HG03196 (cell line): ENCODE measurements around the gene USP14.

Source experiments
- ATAC-seq: cut with Tn5 transposase; IDR thresholded peaks from one replicate; pipeline ENCODE4 v1.9.1; 2021; ENCODE audit not compliant: unreplicated experiment

USP14 gene

GRCh38 chr18:159037-159652 lies 788 bp downstream of the USP14 start:
- ATAC-seq = no peak

DNA sequence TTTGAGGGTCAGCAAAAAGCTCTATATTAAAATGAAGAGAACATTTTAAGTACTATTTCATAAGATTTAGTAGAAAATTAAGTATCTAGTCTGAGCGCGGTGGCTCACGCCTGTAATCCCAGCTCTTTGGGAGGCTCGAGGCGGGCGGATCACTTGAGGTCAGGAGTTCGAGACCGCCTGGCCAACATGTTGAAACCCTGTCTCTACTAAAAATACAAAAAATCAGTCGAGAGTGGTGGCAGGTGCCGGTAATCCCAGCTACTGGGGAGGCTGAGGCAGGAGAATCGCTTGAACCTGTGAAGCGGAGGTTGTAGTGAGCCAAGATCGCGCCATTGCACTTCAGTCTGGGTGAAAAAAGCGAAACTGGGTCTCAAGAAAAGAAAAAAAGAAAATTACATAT lies 1.6 kb downstream of the USP14 start:
- ATAC-seq = no peak

DNA sequence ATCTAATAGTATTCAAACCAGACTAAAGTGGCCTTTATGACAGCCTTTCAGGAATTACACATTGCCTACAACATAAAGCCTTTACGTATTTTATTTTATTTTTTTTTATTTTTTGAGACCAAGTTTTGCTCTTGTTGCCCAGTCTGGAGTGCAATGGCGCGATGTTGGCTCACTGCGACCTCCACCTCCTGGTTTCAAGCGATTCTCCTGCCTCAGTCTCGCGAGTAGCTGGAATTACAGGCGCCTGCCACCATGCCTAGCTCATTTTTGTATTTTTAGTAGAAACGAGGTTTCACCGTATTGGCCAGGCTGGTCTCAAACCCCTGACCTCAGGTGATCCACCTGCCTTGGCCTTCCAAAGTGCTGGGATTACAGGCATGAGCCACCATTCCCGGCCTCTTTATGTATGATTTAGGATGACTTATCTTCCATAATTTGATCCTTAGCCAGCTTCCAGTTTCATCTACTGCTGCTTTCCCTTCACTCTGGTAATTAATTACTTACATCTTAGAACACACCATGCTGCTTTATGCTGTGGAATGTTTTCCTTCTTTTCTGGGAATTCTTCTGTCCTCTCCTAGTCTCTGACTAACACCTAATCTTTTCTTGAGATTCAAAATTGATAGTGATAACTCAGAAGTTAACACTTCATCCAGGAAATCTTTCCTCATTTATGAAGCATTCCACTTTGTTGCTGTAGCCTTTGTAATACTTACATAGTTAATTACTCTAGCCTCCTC lies 2.6 kb downstream of the USP14 start:
- no peak for ATAC-seq

- ATAC-seq = no peak
Measured at GRCh38 chr18:172361-172760, 14.0 kb downstream of the USP14 start.

DNA sequence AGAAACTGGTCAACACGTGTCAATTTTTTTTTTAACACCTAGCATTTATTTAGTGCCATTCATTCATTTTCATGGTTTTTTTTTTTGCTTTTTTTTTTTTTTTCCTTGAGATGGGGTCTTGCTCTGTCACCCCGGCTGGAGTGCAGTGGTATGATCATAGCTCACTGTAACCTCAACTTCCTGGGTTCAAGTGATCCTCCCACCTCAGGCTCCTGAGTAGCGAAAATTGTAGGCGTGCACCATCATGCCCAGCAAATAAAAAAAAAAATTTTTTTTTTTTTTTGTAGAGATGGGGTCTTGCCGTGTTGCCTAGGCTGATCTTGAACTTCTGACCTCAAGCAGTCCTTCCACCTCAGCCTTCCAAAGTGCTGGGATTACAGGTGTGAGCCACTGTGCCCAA lies 21.1 kb downstream of the USP14 start:
- ATAC-seq = no peak

GRCh38 chr18:181711-182110 lies 23.4 kb downstream of the USP14 start:
- ATAC-seq = no peak

DNA sequence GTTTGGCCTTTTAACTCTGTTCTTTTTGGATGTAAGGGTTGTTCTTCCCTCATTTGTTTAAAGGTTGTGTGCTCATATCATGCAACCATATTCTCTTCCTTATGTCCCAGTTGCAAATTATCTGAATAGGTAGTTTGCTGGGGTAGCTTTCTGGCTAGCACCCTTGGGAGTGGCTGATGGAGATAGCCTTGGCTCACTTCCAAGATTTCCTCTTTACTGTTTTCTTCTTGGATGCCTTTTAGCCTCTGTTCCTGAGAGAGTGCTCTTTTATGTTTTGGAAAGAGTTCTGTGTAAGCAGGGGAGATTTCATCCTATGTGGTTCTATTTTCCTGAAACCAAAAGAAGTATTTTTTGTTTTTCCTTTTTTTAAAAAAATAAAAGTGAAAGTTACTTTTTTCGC lies 25.4 kb downstream of the USP14 start:
- no peak for ATAC-seq

- no peak for ATAC-seq
Measured at GRCh38 chr18:189254-189653, 30.9 kb downstream of the USP14 start.

DNA sequence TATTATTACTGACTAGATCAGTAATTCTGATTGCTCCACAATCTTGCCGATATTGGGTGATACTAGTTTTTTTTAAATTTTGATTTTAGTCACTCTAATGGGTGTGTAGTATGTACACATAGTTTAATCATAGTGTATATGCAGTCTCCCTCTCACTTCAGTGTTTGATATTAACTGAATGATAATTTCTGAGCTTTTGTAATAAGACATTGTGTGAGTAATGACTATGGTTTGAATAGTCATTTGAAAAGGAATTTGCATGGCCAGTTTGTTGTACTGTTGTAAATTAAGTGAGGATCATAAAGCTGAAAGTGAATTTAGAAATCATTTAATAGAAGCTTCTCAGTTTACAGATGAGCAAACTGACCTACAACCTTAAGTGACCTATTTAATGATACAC lies 33.4 kb downstream of the USP14 start:
- no peak for ATAC-seq

DNA sequence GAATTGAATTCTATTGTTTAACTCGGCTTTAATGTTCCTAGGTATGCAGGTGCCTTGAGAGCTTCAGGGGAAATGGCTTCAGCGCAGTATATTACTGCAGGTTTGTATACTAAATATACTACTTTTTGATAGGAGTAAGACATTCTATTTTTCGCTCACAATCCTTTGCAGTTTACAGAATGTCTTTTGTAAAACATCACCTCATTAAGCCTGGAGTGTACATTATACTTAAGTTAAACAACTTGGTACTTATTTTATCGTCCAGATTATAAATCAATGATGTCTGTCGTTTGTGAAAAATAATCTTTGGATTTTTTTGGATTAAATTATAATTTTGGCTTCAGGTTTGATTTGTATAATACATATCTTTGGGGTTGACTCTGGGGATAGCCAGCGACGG lies 34.4 kb downstream of the USP14 start:
- ATAC-seq = no peak

DNA sequence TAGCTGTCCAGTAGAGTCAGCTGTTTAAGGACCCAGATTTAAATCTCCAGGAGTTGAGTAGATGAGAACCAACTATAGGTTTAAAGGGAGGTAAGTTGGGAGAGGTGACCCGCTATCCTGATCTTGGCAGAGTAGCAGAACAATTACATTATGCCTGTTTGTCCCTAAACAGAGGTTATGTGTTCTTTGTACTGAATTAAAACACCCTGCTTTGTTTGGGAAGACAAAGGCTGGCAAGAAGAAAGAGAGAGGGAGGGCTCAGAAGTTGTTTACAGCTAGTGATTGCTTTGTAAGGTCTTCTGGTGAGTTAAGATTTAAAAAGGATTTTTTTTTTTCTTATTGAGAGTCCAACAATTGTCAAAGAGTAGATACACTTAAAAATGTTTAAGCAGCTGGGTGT lies 37.3 kb downstream of the USP14 start:
- no peak for ATAC-seq

- ATAC-seq = no peak
Measured at GRCh38 chr18:199214-199613, 40.9 kb downstream of the USP14 start.

DNA sequence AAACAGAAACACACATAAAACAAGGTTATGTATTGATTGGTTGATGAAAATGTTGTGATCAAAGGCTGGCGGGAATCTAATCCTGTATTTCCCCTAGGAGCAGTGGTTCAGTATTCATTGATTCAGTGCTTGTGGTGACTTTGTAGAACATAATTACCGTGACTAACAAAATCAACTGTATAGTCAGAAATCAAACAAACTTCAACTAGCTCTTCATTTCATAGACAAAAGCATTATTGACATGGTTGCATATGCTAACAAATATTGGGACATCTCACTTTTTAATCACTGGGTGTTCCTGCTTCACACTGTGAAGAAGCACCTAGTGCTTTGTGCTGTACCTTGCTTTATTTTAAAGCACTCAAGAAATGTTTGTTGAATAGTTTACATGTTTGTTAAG lies 41.4 kb downstream of the USP14 start:
- no peak for ATAC-seq

DNA sequence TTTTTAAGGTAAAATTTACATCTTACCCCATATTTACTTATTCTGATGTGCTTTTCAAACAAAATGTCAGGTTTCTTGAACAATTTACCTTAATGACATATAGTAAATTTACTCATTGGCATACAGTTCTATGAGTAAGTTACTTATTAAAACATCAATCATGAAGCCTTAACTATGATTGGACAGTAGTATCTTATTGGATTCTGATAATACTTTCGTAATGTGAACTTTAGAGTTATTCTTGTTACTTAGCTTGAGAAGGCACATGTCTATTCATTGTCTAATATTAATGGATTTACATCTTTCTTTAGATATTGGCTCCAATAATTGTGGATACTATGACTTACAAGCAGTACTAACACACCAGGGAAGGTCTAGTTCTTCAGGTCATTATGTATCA lies 51.7 kb downstream of the USP14 start:
- no peak for ATAC-seq

DNA sequence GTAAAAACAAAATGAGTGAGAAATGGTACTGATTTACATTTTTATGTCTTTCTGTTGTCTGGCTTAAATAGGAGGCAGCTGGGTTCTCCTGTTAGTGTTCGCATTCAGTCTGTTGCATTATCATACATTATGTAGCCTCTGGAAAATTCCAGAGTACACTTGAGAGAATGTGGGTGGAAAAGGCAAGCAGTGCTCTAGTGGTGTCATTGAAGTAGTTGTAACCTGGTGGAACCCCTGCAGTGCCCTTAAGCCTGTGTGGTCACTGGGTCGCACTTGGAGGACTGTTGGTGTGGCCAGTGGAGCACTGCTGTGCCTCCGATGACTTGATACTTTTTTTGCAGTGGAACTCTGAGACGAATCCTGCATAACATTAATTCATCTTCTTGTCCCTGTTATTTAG lies 52.4 kb downstream of the USP14 start:
- no peak for ATAC-seq

GRCh38 chr18:211582-211981 lies 53.2 kb downstream of the USP14 start:
- no peak for ATAC-seq

- ATAC-seq = no peak
Measured at GRCh38 chr18:212780-213179, 54.4 kb downstream of the USP14 start.

GRCh38 chr18:213505-213904 lies 55.1 kb downstream of the USP14 start:
- ATAC-seq = no peak

GRCh38 chr18:213966-214365 lies 55.6 kb downstream of the USP14 start:
- no peak for ATAC-seq

DNA sequence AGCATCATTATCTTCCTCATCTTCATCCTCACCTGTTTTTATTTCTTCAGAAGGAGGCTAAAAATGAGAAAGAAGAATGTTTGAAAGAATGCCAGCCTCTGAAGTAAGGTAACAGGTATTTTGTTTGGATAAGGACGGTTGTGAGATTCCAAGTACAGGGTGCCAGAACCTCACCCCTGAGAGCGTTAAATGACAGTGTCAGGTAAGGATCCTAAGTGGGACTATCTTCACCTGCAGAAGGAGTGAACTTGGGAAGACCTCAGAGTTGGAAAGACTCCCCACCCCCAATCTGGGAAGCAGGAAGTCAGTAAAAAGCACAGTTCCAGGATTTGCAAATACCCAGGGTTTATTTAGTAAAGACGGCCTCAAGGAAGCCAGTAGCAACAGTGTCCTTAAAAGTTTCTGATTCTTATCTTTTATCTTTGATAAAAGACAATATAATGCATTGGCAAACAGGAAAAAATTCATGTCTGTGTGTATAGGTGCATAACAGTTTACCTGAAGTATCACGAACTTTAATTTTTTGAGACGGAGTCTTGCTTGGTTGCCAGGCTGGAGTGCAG lies 57.2 kb downstream of the USP14 start:
- ATAC-seq = no peak

- no peak for ATAC-seq
Measured at GRCh38 chr18:217532-218336, 59.4 kb downstream of the USP14 start.

DNA sequence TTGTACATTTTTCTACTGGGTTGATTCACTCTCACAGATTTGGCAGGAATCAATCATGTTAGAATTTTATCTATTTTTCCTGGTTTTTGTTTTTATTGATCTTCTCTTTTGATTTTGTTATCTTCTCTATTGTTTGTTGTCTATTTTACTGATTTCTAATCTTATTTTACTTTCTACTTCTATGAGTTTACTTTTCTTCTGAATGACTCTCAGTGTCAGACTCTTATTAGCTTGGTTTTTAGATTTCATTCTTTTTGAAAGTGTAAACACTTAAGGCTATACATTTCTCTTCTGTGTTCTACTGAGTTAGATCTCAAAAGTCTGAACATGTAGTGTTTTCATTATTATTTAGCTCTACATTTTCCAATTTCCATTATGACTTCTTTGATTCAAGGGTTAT lies 62.4 kb downstream of the USP14 start:
- ATAC-seq = no peak
